Testis (tissue), 5 donors: Measurements from ENCODE around the gene FBXO44. TPM values are rescaled to one million over a fixed set of nuclear protein-coding genes. Genes with fewer than 3 reads are reported as not detected.
"Not testable (repeated sequence)": the region's sequence is repeated elsewhere in the genome, so short reads cannot be mapped to it uniquely, and the experiment has no call there.

ENCODE experiments used
- DNase-seq: peaks from one replicate; pipeline ENCODE4 v3.0.0-alpha.2; 2019
- H3K27ac ChIP-seq, 2 donors: fragments of 200-600 bp; sonication (generic); one replicate each; pipeline ENCODE4 v1.5.1; 2019
- H3K27me3 ChIP-seq: fragments of 200-600 bp; sonication (generic); one replicate; pipeline ENCODE4 v1.5.1; 2019
- H3K36me3 ChIP-seq: fragments of 200-600 bp; sonication (generic); one replicate; pipeline ENCODE4 v1.5.1; 2017; ENCODE audit warnings: low read depth; ENCODE audit errors: missing control alignments
- H3K4me1 ChIP-seq: fragments of 200-600 bp; sonication (generic); one replicate; pipeline ENCODE4 v1.5.1; 2019
- H3K4me3 ChIP-seq, 2 donors: fragments of 200-600 bp; sonication (generic); one replicate each; pipeline ENCODE4 v1.5.1; 2017 to 2019
- H3K9me3 ChIP-seq: fragments of 200-600 bp; sonication (generic); one replicate; pipeline ENCODE4 v1.5.1; 2017
- CTCF ChIP-seq, 3 experiments: fragments of 450-650 bp in 2 of 3; fragments of 200-600 bp in 1 of 3; sonication (generic) in 1 of 3; IDR thresholded peaks; one replicate each; pipeline ENCODE4 v1.5.1; 2016 to 2019; ENCODE audit warnings: antibody characterized with exemption in 3 of 3, mild to moderate bottlenecking in 2 of 3, moderate library complexity in 1 of 3
- POLR2A ChIP-seq: fragments of 450-650 bp; IDR thresholded peaks from one replicate; pipeline ENCODE4 v1.6.1; 2017; ENCODE audit warnings: antibody characterized with exemption, mild to moderate bottlenecking, moderate library complexity
- WGBS, 2 donors: methylation state at CpG; one replicate each; pipeline ENCODE4 v1.1.5; 2018; 5-methylcytosine and 5-hydroxymethylcytosine counted together
- intact Hi-C: fragments of 100-400 bp; cut with DNase I; formaldehyde crosslinking; loops from one replicate; pipeline ENCODE4 v1.15.1; 2023; ENCODE audit warnings: low total_unique reads
- long read RNA-seq, 2 donors: transcript quantifications; one replicate each; lab custom pipeline, GENCODE V29; 2026
- polyA plus RNA-seq: library from polyadenylated mRNA; stranded (reverse); fragments of 350-450 nt; fragmentation: Illumina TruSeq; extraction: RNeasy Lipid Tissue Mini Kit (QIAGEN cat#74804); gene quantifications from one replicate; pipeline ENCODE4 v1.2.3, GENCODE V29; 2014; ENCODE audit warnings: low read depth, low replicate concordance; ENCODE audit not compliant: insufficient read depth
- total RNA-seq, 2 donors: library from RNA; depleted of rRNA; stranded (reverse); fragments of >200 nt; gene quantifications; one replicate each; pipeline ENCODE4 v1.2.3, GENCODE V29; 2016

The FBXO44 gene
- 10 to 100 TPM; 28.0 to 31.3 TPM for total RNA-seq
- 36.4 TPM for polyA plus RNA-seq
- long read RNA-seq, donor 1 = 0 reads
- long read RNA-seq, donor 2, partial matches to known transcripts = 0 of 3 reads
- long read RNA-seq, donor 2, other reads (novel, unspliced or antisense) = 0 of 3 reads

- TF ChIP-seq POLR2A = no peak
- TF ChIP-seq CTCF (IDR thresholded peaks at IDR 0.05) = no peak
- Histone ChIP-seq H3K9me3 (no peaks in the 10 kb centered on the region), H3K4me1 (peaks cover 23% of the 10 kb centered on the region), H3K4me3 (peak within 1 kb of the TSS; percentile 71), H3K36me3 (no peaks in the 10 kb centered on the region), H3K27ac (peak within 1 kb of the TSS; percentile 38 to 55), H3K27me3 (no peaks in the 10 kb centered on the region)
- WGBS, 2 donors = 0 to 7% methylated on average over 7 to 52 of the region's 94 CpGs
- DNase-seq = peak; percentile 53
- intact Hi-C loops = no loop called here
Observed at GRCh38 chr1:11654137-11654938, at the start of gene FBXO44, which contains the start of gene FBXO2. Gene FBXO44 (plus strand): TSS chr1:11654877. CDS start chr1:11655836, 959 bp downstream. Gene FBXO2 (minus strand): TSS chr1:11654429. CDS start chr1:11654340, 89 bp downstream.

GRCh38 chr1:11606775-11607174 lies 47.9 kb upstream of the FBXO44 start:
- H3K9me3 ChIP-seq = no peaks in the 10 kb centered on the region
- no peak for TF ChIP-seq CTCF (IDR thresholded peaks at IDR 0.05)
- no peak for TF ChIP-seq POLR2A
- DNase-seq = no peak
- H3K36me3 ChIP-seq = no peaks in the 10 kb centered on the region
- H3K27me3 ChIP-seq = no peaks in the 10 kb centered on the region
- no peak overlapping the region for H3K27ac ChIP-seq
- H3K4me3 ChIP-seq = no peak overlapping the region
- intact Hi-C loops = no loop called here
- WGBS, 2 donors = 88 to 91% methylated on average over 6 of the region's 6 CpGs
- H3K4me1 ChIP-seq = no peaks in the 10 kb centered on the region

GRCh38 chr1:11608596-11609130 lies 46.0 kb upstream of the FBXO44 start:
- peak overlapping the region in 1 of 2 donors; percentile 29 for H3K4me3 ChIP-seq
- H3K36me3 ChIP-seq, DNase-seq, H3K27ac ChIP-seq, H3K9me3 ChIP-seq, H3K4me1 ChIP-seq, intact Hi-C loops, H3K27me3 ChIP-seq: not testable (repeated sequence)
- WGBS, 2 donors = 67 to 90% methylated on average over 2 to 36 of the region's 37 CpGs

GRCh38 chr1:11609378-11609777 lies 45.3 kb upstream of the FBXO44 start:
- H3K4me3 ChIP-seq, H3K36me3 ChIP-seq, H3K27me3 ChIP-seq, H3K4me1 ChIP-seq, intact Hi-C loops, H3K9me3 ChIP-seq, H3K27ac ChIP-seq, DNase-seq: not testable (repeated sequence)
- WGBS, 2 donors = 46 to 65% methylated on average over 10 to 13 of the region's 13 CpGs

GRCh38 chr1:11610629-11611180 lies 44.0 kb upstream of the FBXO44 start:
- 50 to 54% methylated on average over 6 of the region's 6 CpGs for WGBS, 2 donors
- H3K4me1 ChIP-seq = no peaks in the 10 kb centered on the region
- DNase-seq = no peak

More at GRCh38 chr1:11610629-11611180, 44.0 kb upstream of the FBXO44 start:
- no peak for TF ChIP-seq POLR2A
- TF ChIP-seq CTCF (IDR thresholded peaks at IDR 0.05) = no peak
- no peaks in the 10 kb centered on the region for H3K27me3 ChIP-seq
- H3K4me3 ChIP-seq = no peak overlapping the region
- no peak overlapping the region for H3K27ac ChIP-seq
- intact Hi-C loops = no loop called here
- no peaks in the 10 kb centered on the region for H3K36me3 ChIP-seq
- H3K9me3 ChIP-seq = no peaks in the 10 kb centered on the region
